HG03108 (cell line): ENCODE data around the gene TNFSF18.
"Not testable (repeated sequence)": the region's sequence is repeated elsewhere in the genome, so short reads cannot be mapped to it uniquely, and the experiment has no call there.

Source experiments
- ATAC-seq: cut with Tn5 transposase; IDR thresholded peaks from one replicate; pipeline ENCODE4 v1.9.1; 2021; ENCODE audit warnings: moderate library complexity; ENCODE audit not compliant: unreplicated experiment

The TNFSF18 gene

GRCh38 chr1:173050865-173051264 is at the start of gene TNFSF18:
TNFSF18 (minus strand) TSS chr1:173050941; CDS start chr1:173050896, 45 bp downstream.
- ATAC-seq: no peak

GRCh38 chr1:173099166-173099565 is 48.4 kb upstream of the TNFSF18 start:
- no peak for ATAC-seq

GRCh38 chr1:173098117-173098516 is 47.4 kb upstream of the TNFSF18 start:
- ATAC-seq: no peak

- no peak for ATAC-seq
Measured at GRCh38 chr1:173097001-173097400, 46.3 kb upstream of the TNFSF18 start.

- ATAC-seq: no peak
Measured at GRCh38 chr1:173095632-173096031, 44.9 kb upstream of the TNFSF18 start.

- no peak for ATAC-seq
Measured at GRCh38 chr1:173094541-173094940, 43.8 kb upstream of the TNFSF18 start.

- no peak for ATAC-seq
Measured at GRCh38 chr1:173093691-173094445, 43.1 kb upstream of the TNFSF18 start.

GRCh38 chr1:173084292-173084691 is 33.6 kb upstream of the TNFSF18 start:
- ATAC-seq: no peak

- ATAC-seq: no peak
Measured at GRCh38 chr1:173082913-173083312, 32.2 kb upstream of the TNFSF18 start.

GRCh38 chr1:173074217-173074616 is 23.5 kb upstream of the TNFSF18 start:
- ATAC-seq: not testable (repeated sequence)

GRCh38 chr1:173064011-173064410 is 13.3 kb upstream of the TNFSF18 start:
- ATAC-seq: no peak

GRCh38 chr1:173063171-173063570 is 12.4 kb upstream of the TNFSF18 start:
- ATAC-seq: no peak

- ATAC-seq: no peak
Measured at GRCh38 chr1:173062150-173062938, 11.6 kb upstream of the TNFSF18 start.

- ATAC-seq: no peak
Measured at GRCh38 chr1:173058556-173058955, 7.8 kb upstream of the TNFSF18 start.

GRCh38 chr1:173057984-173058383 is 7.2 kb upstream of the TNFSF18 start:
- no peak for ATAC-seq

- ATAC-seq: no peak
Measured at GRCh38 chr1:173056365-173056764, 5.6 kb upstream of the TNFSF18 start.

- no peak for ATAC-seq
Measured at GRCh38 chr1:173052681-173053196, 2.0 kb upstream of the TNFSF18 start.

- ATAC-seq: no peak
Measured at GRCh38 chr1:173049322-173049633, 1.5 kb downstream of the TNFSF18 start.

GRCh38 chr1:173048621-173049321 is 2.0 kb downstream of the TNFSF18 start:
- no peak for ATAC-seq

- no peak for ATAC-seq
Measured at GRCh38 chr1:173044656-173045055, 6.1 kb downstream of the TNFSF18 start.

- no peak for ATAC-seq
Measured at GRCh38 chr1:173043253-173043652, 7.5 kb downstream of the TNFSF18 start.

- ATAC-seq: no peak
Measured at GRCh38 chr1:173042806-173043205, 7.9 kb downstream of the TNFSF18 start.
